Loucy (cell line): ENCODE data around the gene ULK1.

ENCODE experiments used
- H2AFZ ChIP-seq: fragments of 200-600 bp; sonication (generic); 2 replicates; pipeline ENCODE4 v1.6.0; 2016; ENCODE audit warnings: antibody characterized with exemption, mild to moderate bottlenecking, low read length, moderate library complexity
- H3F3A ChIP-seq: fragments of 200-600 bp; 2 replicates; pipeline ENCODE4 v1.6.0; 2016; ENCODE audit warnings: antibody characterized with exemption, low read depth, mild to moderate bottlenecking
- H3K27me3 ChIP-seq: fragments of 200-600 bp; sonication (generic); 2 replicates; pipeline ENCODE4 v1.6.1; 2014; ENCODE audit warnings: low read length, mild to moderate bottlenecking; ENCODE audit not compliant: insufficient read depth, poor library complexity, severe bottlenecking
- H3K36me3 ChIP-seq: fragments of 200-600 bp; sonication (generic); 2 replicates; pipeline ENCODE4 v1.6.1; 2016; ENCODE audit warnings: low read length; ENCODE audit not compliant: insufficient read depth
- H3K4me1 ChIP-seq: fragments of 200-600 bp; sonication (generic); 2 replicates; pipeline ENCODE4 v1.5.1; 2014; ENCODE audit warnings: low read length, mild to moderate bottlenecking; ENCODE audit not compliant: insufficient read depth, poor library complexity, severe bottlenecking
- H3K4me2 ChIP-seq: fragments of 200-600 bp; sonication (generic); 2 replicates; pipeline ENCODE4 v1.6.0; 2014; ENCODE audit warnings: antibody characterized with exemption, low read length, low read depth, mild to moderate bottlenecking; ENCODE audit not compliant: poor library complexity, severe bottlenecking
- H3K4me3 ChIP-seq: fragments of 200-600 bp; sonication (generic); 2 replicates; pipeline ENCODE4 v1.5.1; 2014; ENCODE audit warnings: low read length, mild to moderate bottlenecking, mixed read lengths; ENCODE audit not compliant: poor library complexity, severe bottlenecking
- H3K79me2 ChIP-seq: fragments of 200-600 bp; sonication (generic); 2 replicates; pipeline ENCODE4 v1.6.1; 2014; ENCODE audit warnings: low read length; ENCODE audit not compliant: insufficient read depth
- H3K9ac ChIP-seq: fragments of 200-600 bp; sonication (generic); 2 replicates; pipeline ENCODE4 v1.6.0; 2014; ENCODE audit warnings: mild to moderate bottlenecking, low read depth, low read length, moderate library complexity; ENCODE audit not compliant: poor library complexity, severe bottlenecking
- H3K9me2 ChIP-seq: fragments of 200-600 bp; sonication (generic); replicated peaks from 2 replicates; pipeline ENCODE4 v1.6.1; 2016; ENCODE audit warnings: low read depth, low read length, mixed read lengths
- H3K9me3 ChIP-seq: fragments of 200-600 bp; sonication (generic); 2 replicates; pipeline ENCODE4 v1.6.1; 2014; ENCODE audit warnings: mild to moderate bottlenecking, antibody characterized with exemption, low read length, low read depth; ENCODE audit not compliant: insufficient read depth
- H4K20me1 ChIP-seq: fragments of 200-600 bp; sonication (generic); 2 replicates; pipeline ENCODE4 v1.6.0; 2014; ENCODE audit warnings: antibody characterized with exemption, low read length, mild to moderate bottlenecking; ENCODE audit not compliant: insufficient read depth, poor library complexity, severe bottlenecking
- CTCF ChIP-seq: fragments of 200-600 bp; sonication (generic); conservative IDR thresholded peaks from 2 replicates; pipeline ENCODE4 v1.5.1; 2014; ENCODE audit warnings: mild to moderate bottlenecking, antibody characterized with exemption, low read length
- EZH2phosphoT487 ChIP-seq: fragments of 200-600 bp; IDR thresholded peaks from 2 replicates; pipeline ENCODE4 v1.6.1; 2018; ENCODE audit warnings: antibody characterized with exemption, mild to moderate bottlenecking, moderate library complexity, borderline replicate concordance

Gene ULK1

GRCh38 chr12:131856366-131857097 lies 37.9 kb upstream of the ULK1 start:
- Histone ChIP-seq H3K27me3 (no peaks in the 10 kb centered on the region), H3K4me2 (no peak overlapping the region), H3K79me2 (no peaks in the 10 kb centered on the region; the same call in 1 of the 2 replicates), H3K4me1 (peaks cover 29% of the 10 kb centered on the region), H3K36me3 (no peaks in the 10 kb centered on the region), H3F3A (no peaks in the 10 kb centered on the region), H3K9me2 (no peaks in the 10 kb centered on the region), H3K9ac (no peak overlapping the region), H3K9me3 (no peaks in the 10 kb centered on the region), H2AFZ (no peak overlapping the region), H3K4me3 (no peak overlapping the region), H4K20me1 (no peaks in the 10 kb centered on the region)
- TF ChIP-seq EZH2phosphoT487 = no peak
- TF ChIP-seq CTCF = no peak

GRCh38 chr12:131857908-131858850 lies 36.2 kb upstream of the ULK1 start:
- no peaks in the 10 kb centered on the region for H3K9me2 ChIP-seq
- H3F3A ChIP-seq = no peaks in the 10 kb centered on the region
- no peak overlapping the region for H3K4me2 ChIP-seq
- TF ChIP-seq CTCF = no peak
- TF ChIP-seq EZH2phosphoT487 = no peak
- H4K20me1 ChIP-seq = no peaks in the 10 kb centered on the region
- no peaks in the 10 kb centered on the region for H3K27me3 ChIP-seq
- H3K4me1 ChIP-seq = peaks cover 13% of the 10 kb centered on the region
- H3K36me3 ChIP-seq = no peaks in the 10 kb centered on the region
- no peak overlapping the region for H2AFZ ChIP-seq
- H3K79me2 ChIP-seq = no peaks in the 10 kb centered on the region
- no peak overlapping the region for H3K9ac ChIP-seq
- H3K9me3 ChIP-seq = no peaks in the 10 kb centered on the region
- H3K4me3 ChIP-seq = no peak overlapping the region

- no peak overlapping the region; the same call in 1 of the 2 replicates for H2AFZ ChIP-seq
- no peaks in the 10 kb centered on the region for H3K9me2 ChIP-seq
- H3K9ac ChIP-seq = no peak overlapping the region
- no peaks in the 10 kb centered on the region for H3K36me3 ChIP-seq
- H3K9me3 ChIP-seq = no peaks in the 10 kb centered on the region
- H3K4me1 ChIP-seq = no peaks in the 10 kb centered on the region
- H3K4me3 ChIP-seq = no peak overlapping the region
- H3K4me2 ChIP-seq = no peak overlapping the region
- no peak for TF ChIP-seq EZH2phosphoT487
- no peaks in the 10 kb centered on the region for H3F3A ChIP-seq
- no peaks in the 10 kb centered on the region for H3K27me3 ChIP-seq
- H4K20me1 ChIP-seq = no peaks in the 10 kb centered on the region
- no peaks in the 10 kb centered on the region for H3K79me2 ChIP-seq
These were observed 33.8 kb upstream of the ULK1 start for GRCh38 chr12:131860472-131861260.
